SK-N-SH treated with all-trans-retinoic acid at 6 μM for 48 hours (cell line): ENCODE results near the gene LRRC58.

Experiments
- CREB5 ChIP-seq: fragments of 250-450 bp; sonication (Bioruptor Pico); IDR thresholded peaks from 2 replicates; pipeline ENCODE4 v1.5.1; 2020; ENCODE audit warnings: low read depth, mild to moderate bottlenecking, moderate library complexity
- CSDC2 ChIP-seq: fragments of 250-450 bp; sonication (Bioruptor Pico); IDR thresholded peaks from 2 replicates; pipeline ENCODE4 v1.5.0; 2020; ENCODE audit warnings: mild to moderate bottlenecking, moderate library complexity
- ISL1 ChIP-seq: fragments of 250-450 bp; sonication (Bioruptor Pico); IDR thresholded peaks from 2 replicates; pipeline ENCODE4 v2.1.2; 2022; ENCODE audit warnings: mild to moderate bottlenecking, moderate library complexity
- PATZ1 ChIP-seq: fragments of 250-450 bp; sonication (Bioruptor Pico); IDR thresholded peaks from 2 replicates; pipeline ENCODE4 v1.8.0; 2020; ENCODE audit warnings: mild to moderate bottlenecking, moderate library complexity, borderline replicate concordance
- PPARA ChIP-seq: fragments of 250-450 bp; sonication (Bioruptor Pico); IDR thresholded peaks from 2 replicates; pipeline ENCODE4 v1.5.0; 2020; ENCODE audit warnings: mild to moderate bottlenecking, borderline replicate concordance
- TSHZ2 ChIP-seq: fragments of 250-450 bp; sonication (Bioruptor Pico); IDR thresholded peaks from 2 replicates; pipeline ENCODE4 v1.5.0; 2020; ENCODE audit warnings: mild to moderate bottlenecking, moderate library complexity
- ZFP30 ChIP-seq: fragments of 450-650 bp; formaldehyde crosslinking; IDR thresholded peaks from 2 replicates; pipeline ENCODE4 v1.5.0; 2022; ENCODE audit warnings: mild to moderate bottlenecking, moderate library complexity
- ZNF70 ChIP-seq: fragments of 450-650 bp; formaldehyde crosslinking; IDR thresholded peaks from 2 replicates; pipeline ENCODE4 v1.5.0; 2020; ENCODE audit warnings: mild to moderate bottlenecking, moderate library complexity
- ZNF8 ChIP-seq: fragments of 450-650 bp; formaldehyde crosslinking; IDR thresholded peaks from 2 replicates; pipeline ENCODE4 v1.5.0; 2020; ENCODE audit warnings: mild to moderate bottlenecking, moderate library complexity

- TF ChIP-seq PPARA (no peak), ZNF8 (no peak), CSDC2 (no peak), ZFP30 (CRISPR knock-in tag) (no peak), TSHZ2 (CRISPR knock-in tag) (no peak), PATZ1 (no peak), CREB5 (CRISPR knock-in tag) (no peak), ZNF70 (CRISPR knock-in tag) (no peak), ISL1 (no peak)
These were observed 47.3 kb upstream of the LRRC58 start for GRCh38 chr3:120396469-120396868.
